Measurements from ENCODE around the gene SIMC1. TPM values are rescaled to one million over a fixed set of nuclear protein-coding genes. Genes with fewer than 3 reads are reported as not detected.

The SIMC1 gene
- total RNA-seq, 1 experiment from 2014 or later, result 17.9 TPM

GRCh38 chr5:176189857-176190256 is 48.4 kb upstream of the SIMC1 start (continued):
- TF ChIP-seq, protein P1, sequence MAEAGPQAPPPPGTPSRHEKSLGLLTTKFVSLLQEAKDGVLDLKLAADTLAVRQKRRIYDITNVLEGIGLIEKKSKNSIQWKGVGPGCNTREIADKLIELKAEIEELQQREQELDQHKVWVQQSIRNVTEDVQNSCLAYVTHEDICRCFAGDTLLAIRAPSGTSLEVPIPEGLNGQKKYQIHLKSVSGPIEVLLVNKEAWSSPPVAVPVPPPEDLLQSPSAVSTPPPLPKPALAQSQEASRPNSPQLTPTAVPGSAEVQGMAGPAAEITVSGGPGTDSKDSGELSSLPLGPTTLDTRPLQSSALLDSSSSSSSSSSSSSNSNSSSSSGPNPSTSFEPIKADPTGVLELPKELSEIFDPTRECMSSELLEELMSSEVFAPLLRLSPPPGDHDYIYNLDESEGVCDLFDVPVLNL (CRISPR knock-in tag; IDR thresholded peaks at IDR 0.05; ENCODE audit: borderline replicate concordance, low read depth), result no peak
- no peak for TF ChIP-seq ZBTB43 (CRISPR knock-in tag; IDR thresholded peaks at IDR 0.05)
- no peak for TF ChIP-seq FOXP1 (CRISPR knock-in tag; IDR thresholded peaks at IDR 0.05; ENCODE audit: borderline replicate concordance)
- TF ChIP-seq, protein P2, sequence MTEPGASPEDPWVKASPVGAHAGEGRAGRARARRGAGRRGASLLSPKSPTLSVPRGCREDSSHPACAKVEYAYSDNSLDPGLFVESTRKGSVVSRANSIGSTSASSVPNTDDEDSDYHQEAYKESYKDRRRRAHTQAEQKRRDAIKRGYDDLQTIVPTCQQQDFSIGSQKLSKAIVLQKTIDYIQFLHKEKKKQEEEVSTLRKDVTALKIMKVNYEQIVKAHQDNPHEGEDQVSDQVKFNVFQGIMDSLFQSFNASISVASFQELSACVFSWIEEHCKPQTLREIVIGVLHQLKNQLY (CRISPR knock-in tag; IDR thresholded peaks at IDR 0.05), result no peak
- no peak for TF ChIP-seq IRF2 (CRISPR knock-in tag; IDR thresholded peaks at IDR 0.05; ENCODE audit: borderline replicate concordance, low read depth)
- no peak for TF ChIP-seq ETV6 (CRISPR knock-in tag; IDR thresholded peaks at IDR 0.05)
- TF ChIP-seq, protein P3, sequence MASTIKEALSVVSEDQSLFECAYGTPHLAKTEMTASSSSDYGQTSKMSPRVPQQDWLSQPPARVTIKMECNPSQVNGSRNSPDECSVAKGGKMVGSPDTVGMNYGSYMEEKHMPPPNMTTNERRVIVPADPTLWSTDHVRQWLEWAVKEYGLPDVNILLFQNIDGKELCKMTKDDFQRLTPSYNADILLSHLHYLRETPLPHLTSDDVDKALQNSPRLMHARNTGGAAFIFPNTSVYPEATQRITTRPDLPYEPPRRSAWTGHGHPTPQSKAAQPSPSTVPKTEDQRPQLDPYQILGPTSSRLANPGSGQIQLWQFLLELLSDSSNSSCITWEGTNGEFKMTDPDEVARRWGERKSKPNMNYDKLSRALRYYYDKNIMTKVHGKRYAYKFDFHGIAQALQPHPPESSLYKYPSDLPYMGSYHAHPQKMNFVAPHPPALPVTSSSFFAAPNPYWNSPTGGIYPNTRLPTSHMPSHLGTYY (CRISPR knock-in tag; IDR thresholded peaks at IDR 0.05), result no peak
- no peak for TF ChIP-seq EMX1 (CRISPR knock-in tag; IDR thresholded peaks at IDR 0.05)

DNA sequence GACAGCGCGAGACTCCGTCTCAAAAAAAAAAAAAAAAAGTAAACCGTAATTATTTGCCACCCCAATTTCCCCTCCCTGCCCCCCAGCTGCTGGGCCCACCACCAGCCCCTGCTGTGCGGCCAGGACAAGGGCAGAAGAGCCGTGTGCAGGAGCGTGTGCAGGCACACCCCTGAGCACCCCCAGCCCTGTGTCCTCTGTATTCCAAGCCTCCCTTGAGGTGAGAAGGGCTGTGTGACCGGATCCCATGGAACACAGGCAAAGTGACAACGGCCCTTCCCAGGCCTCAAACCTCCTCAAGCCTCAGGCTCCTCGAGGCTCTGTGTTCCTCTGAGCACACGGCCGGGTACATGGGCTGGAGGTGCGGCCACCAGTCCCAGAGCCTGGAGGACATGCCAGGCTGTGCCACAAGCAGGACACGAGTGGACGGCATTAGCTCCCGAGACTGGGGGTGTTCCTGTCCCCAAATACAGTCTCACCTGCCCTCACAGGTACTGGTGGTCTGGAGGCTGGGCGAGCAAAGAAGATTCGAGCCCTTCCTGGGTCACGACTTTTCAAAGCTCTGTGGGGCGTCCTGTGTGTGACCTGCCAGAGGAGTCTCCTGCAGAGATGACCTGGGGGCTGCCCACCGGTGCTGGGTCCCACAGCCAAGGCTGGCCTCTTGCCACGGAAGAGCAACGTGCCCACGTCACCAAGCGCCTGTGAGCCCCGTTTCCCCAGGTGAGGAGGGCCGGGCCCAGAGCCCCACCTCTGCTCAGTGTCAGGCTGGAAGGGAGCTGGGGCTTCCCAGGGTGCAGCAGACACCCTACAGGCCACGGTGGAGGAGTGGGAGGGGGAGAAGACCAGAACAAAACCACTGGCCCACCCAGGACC is 47.1 kb upstream of the SIMC1 start:
- Mint-ChIP-seq H3K27me3 (ENCODE audit: low read depth) (peaks cover 26% of the 10 kb centered on the region), H3K4me3 (no peak overlapping the region), H3K4me1 (0 out of 2 replicates have a peak, but pooled peaks cover 2% of the 10 kb centered on the region), H3K9me3 (no peaks in the 10 kb centered on the region), H3K27ac (no peak overlapping the region), H3K36me3 (no peaks in the 10 kb centered on the region)
- CTCF ChIA-PET, result no interaction called here
- ATAC-seq (no peak), DNase-seq (ENCODE audit: low spot score) (no peak)
- POLR2A ChIA-PET, result no interaction called here
- TF ChIP-seq, protein P4, sequence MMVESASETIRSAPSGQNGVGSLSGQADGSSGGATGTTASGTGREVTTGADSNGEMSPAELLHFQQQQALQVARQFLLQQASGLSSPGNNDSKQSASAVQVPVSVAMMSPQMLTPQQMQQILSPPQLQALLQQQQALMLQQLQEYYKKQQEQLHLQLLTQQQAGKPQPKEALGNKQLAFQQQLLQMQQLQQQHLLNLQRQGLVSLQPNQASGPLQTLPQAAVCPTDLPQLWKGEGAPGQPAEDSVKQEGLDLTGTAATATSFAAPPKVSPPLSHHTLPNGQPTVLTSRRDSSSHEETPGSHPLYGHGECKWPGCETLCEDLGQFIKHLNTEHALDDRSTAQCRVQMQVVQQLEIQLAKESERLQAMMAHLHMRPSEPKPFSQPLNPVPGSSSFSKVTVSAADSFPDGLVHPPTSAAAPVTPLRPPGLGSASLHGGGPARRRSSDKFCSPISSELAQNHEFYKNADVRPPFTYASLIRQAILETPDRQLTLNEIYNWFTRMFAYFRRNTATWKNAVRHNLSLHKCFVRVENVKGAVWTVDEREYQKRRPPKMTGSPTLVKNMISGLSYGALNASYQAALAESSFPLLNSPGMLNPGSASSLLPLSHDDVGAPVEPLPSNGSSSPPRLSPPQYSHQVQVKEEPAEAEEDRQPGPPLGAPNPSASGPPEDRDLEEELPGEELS (CRISPR knock-in tag; IDR thresholded peaks at IDR 0.05), result no peak
- TF ChIP-seq STAT6 (CRISPR knock-in tag; conservative IDR thresholded peaks at IDR 0.05; ENCODE audit: low read depth), result no peak
- no peak for TF ChIP-seq NFE2L1 (CRISPR knock-in tag; IDR thresholded peaks at IDR 0.05)
- TF ChIP-seq ZNF671 (CRISPR knock-in tag; IDR thresholded peaks at IDR 0.05), result no peak
- TF ChIP-seq ZNF219 (CRISPR knock-in tag; IDR thresholded peaks at IDR 0.05; ENCODE audit: borderline replicate concordance), result no peak
- no peak for TF ChIP-seq NR3C1 (CRISPR knock-in tag; conservative IDR thresholded peaks at IDR 0.05; ENCODE audit: low read depth)
- no peak for TF ChIP-seq FOXP1 (CRISPR knock-in tag; IDR thresholded peaks at IDR 0.05; ENCODE audit: borderline replicate concordance)
- no peak for TF ChIP-seq ATF6 (CRISPR knock-in tag; IDR thresholded peaks at IDR 0.05)
- TF ChIP-seq PRRX2 (CRISPR knock-in tag; IDR thresholded peaks at IDR 0.05), result no peak
- TF ChIP-seq TEAD1 (CRISPR knock-in tag; IDR thresholded peaks at IDR 0.05), result no peak
